ENCODE measurements around the gene ADGRG7. TPM values are rescaled to one million over a fixed set of nuclear protein-coding genes. Genes with fewer than 3 reads are reported as not detected.

The ADGRG7 gene
- total and polyA plus RNA-seq, 2 donors (not counting 1 experiment from before 2014, with no cell fraction given) = not detected

DNA sequence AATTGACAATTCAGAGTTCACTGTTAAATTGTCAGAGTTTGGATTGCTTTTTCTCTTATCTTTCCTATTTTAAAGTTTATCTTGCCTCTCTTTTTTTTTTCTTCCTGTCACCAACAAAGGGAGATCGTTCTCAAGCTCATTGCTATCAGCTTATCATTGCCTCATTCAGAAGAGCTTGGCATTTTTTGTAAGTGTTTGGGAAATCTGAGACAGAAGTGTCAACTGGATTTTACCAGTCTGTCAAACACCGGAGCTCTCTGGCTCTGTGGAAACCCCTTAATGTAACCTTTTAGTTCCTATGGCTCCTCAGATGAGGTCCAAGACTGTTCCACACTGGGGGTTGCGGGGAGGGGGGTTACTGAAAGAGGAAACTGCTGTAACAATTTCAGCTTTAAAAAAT lies 89.3 kb downstream of the ADGRG7 start:
- no peaks in the 10 kb centered on the region for H3K79me2 ChIP-seq (ENCODE audit: control insufficient read depth, insufficient read depth, low read length)
- peaks cover 0 to 31% (median 7%) of the 10 kb centered on the region in 4 experiments for H3K27me3 ChIP-seq (replicated peaks in 1 of 4; ENCODE audit: control extremely low read depth in 1 of 4, control insufficient read depth in 3 of 4, insufficient read depth in 4 of 4, low read length in 3 of 4)
- DNase-seq = no peak
- POLR2A ChIA-PET = no interaction called here
- H3K9me3 ChIP-seq (ENCODE audit: control extremely low read depth in 1 of 3, control insufficient read depth in 2 of 3, insufficient read depth in 1 of 3, low read length in 2 of 3) = peaks cover 0 to 1% (median 0%) of the 10 kb centered on the region in 3 donors
- H3K9ac ChIP-seq (ENCODE audit: low read length) = no peak overlapping the region
- Mint-ChIP-seq H3K27ac (no peak overlapping the region), H3K27me3 (peaks cover 59% of the 10 kb centered on the region), H3K4me3 (no peak overlapping the region), H3K4me1 (no peaks in the 10 kb centered on the region), H3K9me3 (ENCODE audit: insufficient read depth) (no peaks in the 10 kb centered on the region)
- TF ChIP-seq, protein P1, sequence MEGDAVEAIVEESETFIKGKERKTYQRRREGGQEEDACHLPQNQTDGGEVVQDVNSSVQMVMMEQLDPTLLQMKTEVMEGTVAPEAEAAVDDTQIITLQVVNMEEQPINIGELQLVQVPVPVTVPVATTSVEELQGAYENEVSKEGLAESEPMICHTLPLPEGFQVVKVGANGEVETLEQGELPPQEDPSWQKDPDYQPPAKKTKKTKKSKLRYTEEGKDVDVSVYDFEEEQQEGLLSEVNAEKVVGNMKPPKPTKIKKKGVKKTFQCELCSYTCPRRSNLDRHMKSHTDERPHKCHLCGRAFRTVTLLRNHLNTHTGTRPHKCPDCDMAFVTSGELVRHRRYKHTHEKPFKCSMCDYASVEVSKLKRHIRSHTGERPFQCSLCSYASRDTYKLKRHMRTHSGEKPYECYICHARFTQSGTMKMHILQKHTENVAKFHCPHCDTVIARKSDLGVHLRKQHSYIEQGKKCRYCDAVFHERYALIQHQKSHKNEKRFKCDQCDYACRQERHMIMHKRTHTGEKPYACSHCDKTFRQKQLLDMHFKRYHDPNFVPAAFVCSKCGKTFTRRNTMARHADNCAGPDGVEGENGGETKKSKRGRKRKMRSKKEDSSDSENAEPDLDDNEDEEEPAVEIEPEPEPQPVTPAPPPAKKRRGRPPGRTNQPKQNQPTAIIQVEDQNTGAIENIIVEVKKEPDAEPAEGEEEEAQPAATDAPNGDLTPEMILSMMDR (IDR thresholded peaks at IDR 0.05) = no peak
- TF ChIP-seq EZH2 (IDR thresholded peaks at IDR 0.05; ENCODE audit: borderline replicate concordance, insufficient read depth, low read depth, low read length, poor library complexity, severe bottlenecking) = no peak
- CTCF ChIA-PET = no interaction called here
- H4K20me1 ChIP-seq (ENCODE audit: control insufficient read depth, insufficient read depth, low read length, poor library complexity, severe bottlenecking) = no peaks in the 10 kb centered on the region
- WGBS (ENCODE audit: insufficient coverage) = no CpG with 5 or more reads among the region's 3 CpGs
- H3K4me2 ChIP-seq (replicated peaks; ENCODE audit: low read depth, low read length, poor library complexity, severe bottlenecking) = no peak overlapping the region
- intact Hi-C loops (cut with micrococcal nuclease) = no loop called here
- H3K4me1 ChIP-seq (ENCODE audit: control insufficient read depth in 2 of 2, insufficient read depth in 2 of 2, low read length in 2 of 2) = no peaks in the 10 kb centered on the region
- H3K4me3 ChIP-seq (ENCODE audit: control extremely low read depth in 1 of 5, extremely low read depth in 1 of 5, insufficient read depth in 1 of 5, low read depth in 2 of 5, low read length in 4 of 5) = no peak overlapping the region
- H3K36me3 ChIP-seq (replicated peaks in 1 of 2; ENCODE audit: control extremely low read depth in 1 of 2, control insufficient read depth in 1 of 2, extremely low read depth in 1 of 2, insufficient read depth in 2 of 2, low read length in 1 of 2) = no peaks in the 10 kb centered on the region
- H3K27ac ChIP-seq (ENCODE audit: low read length in 2 of 2) = no peak overlapping the region
- no peak for ATAC-seq (ENCODE audit: low read depth)
- H2AFZ ChIP-seq (ENCODE audit: insufficient read depth, low read depth, low read length, poor library complexity, severe bottlenecking) = no peak overlapping the region

DNA sequence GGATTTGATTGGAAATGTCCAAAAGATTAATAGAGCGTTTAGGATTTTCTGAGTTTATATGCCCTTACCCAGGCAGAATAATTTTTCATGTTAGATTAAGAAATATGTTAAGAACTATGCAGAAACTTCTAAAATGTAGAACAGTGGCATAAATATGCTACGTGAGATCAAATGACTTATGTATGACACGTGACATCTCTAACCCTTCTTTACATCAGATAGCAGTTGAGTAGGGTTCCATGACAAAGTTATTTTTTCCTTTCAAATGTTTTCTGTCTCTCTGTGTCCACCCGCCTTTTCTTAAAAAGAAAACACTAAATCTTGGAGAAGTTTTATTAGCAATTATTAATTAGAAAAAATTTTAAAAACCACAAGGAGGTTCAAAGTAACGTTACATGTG lies 91.3 kb downstream of the ADGRG7 start:
- H3K36me3 ChIP-seq (replicated peaks in 1 of 2; ENCODE audit: control extremely low read depth in 1 of 2, control insufficient read depth in 1 of 2, extremely low read depth in 1 of 2, insufficient read depth in 2 of 2, low read length in 1 of 2) = no peaks in the 10 kb centered on the region
- H3K27me3 Mint-ChIP-seq = peaks cover 68% of the 10 kb centered on the region
- no peaks in the 10 kb centered on the region for H3K4me1 Mint-ChIP-seq
- DNase-seq (no peak), ATAC-seq (ENCODE audit: low read depth) (no peak)
- TF ChIP-seq EZH2 (IDR thresholded peaks at IDR 0.05; ENCODE audit: borderline replicate concordance, insufficient read depth, low read depth, low read length, poor library complexity, severe bottlenecking) = no peak
- TF ChIP-seq, protein P1 (IDR thresholded peaks at IDR 0.05) = no peak
- POLR2A ChIA-PET = no interaction called here
- H3K27ac Mint-ChIP-seq = no peak overlapping the region
- CTCF ChIA-PET = no interaction called here
- peaks cover 0 to 25% (median 11%) of the 10 kb centered on the region in 4 experiments for H3K27me3 ChIP-seq (replicated peaks in 1 of 4; ENCODE audit: control extremely low read depth in 1 of 4, control insufficient read depth in 3 of 4, insufficient read depth in 4 of 4, low read length in 3 of 4)
- no peak overlapping the region for H3K27ac ChIP-seq (ENCODE audit: low read length in 2 of 2)
- no peak overlapping the region for H3K4me3 ChIP-seq (ENCODE audit: control extremely low read depth in 1 of 5, extremely low read depth in 1 of 5, insufficient read depth in 1 of 5, low read depth in 2 of 5, low read length in 4 of 5)
- H3K9ac ChIP-seq (ENCODE audit: low read length) = no peak overlapping the region
- H3K4me3 Mint-ChIP-seq = no peak overlapping the region
- no peak overlapping the region for H2AFZ ChIP-seq (ENCODE audit: insufficient read depth, low read depth, low read length, poor library complexity, severe bottlenecking)
- no peak overlapping the region for H3K4me2 ChIP-seq (replicated peaks; ENCODE audit: low read depth, low read length, poor library complexity, severe bottlenecking)
- WGBS (ENCODE audit: insufficient coverage) = no CpG with 5 or more reads among the region's 5 CpGs
- H3K9me3 Mint-ChIP-seq (ENCODE audit: insufficient read depth) = no peaks in the 10 kb centered on the region
- H4K20me1 ChIP-seq (ENCODE audit: control insufficient read depth, insufficient read depth, low read length, poor library complexity, severe bottlenecking) = no peaks in the 10 kb centered on the region
- intact Hi-C loops (cut with micrococcal nuclease) = no loop called here
- no peaks in the 10 kb centered on the region for H3K79me2 ChIP-seq (ENCODE audit: control insufficient read depth, insufficient read depth, low read length)
- no peaks in the 10 kb centered on the region for H3K4me1 ChIP-seq (ENCODE audit: control insufficient read depth in 2 of 2, insufficient read depth in 2 of 2, low read length in 2 of 2)
- peaks cover 0 to 1% (median 0%) of the 10 kb centered on the region in 3 donors for H3K9me3 ChIP-seq (ENCODE audit: control extremely low read depth in 1 of 3, control insufficient read depth in 2 of 3, insufficient read depth in 1 of 3, low read length in 2 of 3)
